ENCODE results near the gene TSPAN18. TPM values are rescaled to one million over a fixed set of nuclear protein-coding genes. Genes with fewer than 3 reads are reported as not detected.

The TSPAN18 gene, protein sequence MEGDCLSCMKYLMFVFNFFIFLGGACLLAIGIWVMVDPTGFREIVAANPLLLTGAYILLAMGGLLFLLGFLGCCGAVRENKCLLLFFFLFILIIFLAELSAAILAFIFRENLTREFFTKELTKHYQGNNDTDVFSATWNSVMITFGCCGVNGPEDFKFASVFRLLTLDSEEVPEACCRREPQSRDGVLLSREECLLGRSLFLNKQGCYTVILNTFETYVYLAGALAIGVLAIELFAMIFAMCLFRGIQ
- total RNA-seq, result 44.9 and 45.8 TPM in 2 replicates

DNA sequence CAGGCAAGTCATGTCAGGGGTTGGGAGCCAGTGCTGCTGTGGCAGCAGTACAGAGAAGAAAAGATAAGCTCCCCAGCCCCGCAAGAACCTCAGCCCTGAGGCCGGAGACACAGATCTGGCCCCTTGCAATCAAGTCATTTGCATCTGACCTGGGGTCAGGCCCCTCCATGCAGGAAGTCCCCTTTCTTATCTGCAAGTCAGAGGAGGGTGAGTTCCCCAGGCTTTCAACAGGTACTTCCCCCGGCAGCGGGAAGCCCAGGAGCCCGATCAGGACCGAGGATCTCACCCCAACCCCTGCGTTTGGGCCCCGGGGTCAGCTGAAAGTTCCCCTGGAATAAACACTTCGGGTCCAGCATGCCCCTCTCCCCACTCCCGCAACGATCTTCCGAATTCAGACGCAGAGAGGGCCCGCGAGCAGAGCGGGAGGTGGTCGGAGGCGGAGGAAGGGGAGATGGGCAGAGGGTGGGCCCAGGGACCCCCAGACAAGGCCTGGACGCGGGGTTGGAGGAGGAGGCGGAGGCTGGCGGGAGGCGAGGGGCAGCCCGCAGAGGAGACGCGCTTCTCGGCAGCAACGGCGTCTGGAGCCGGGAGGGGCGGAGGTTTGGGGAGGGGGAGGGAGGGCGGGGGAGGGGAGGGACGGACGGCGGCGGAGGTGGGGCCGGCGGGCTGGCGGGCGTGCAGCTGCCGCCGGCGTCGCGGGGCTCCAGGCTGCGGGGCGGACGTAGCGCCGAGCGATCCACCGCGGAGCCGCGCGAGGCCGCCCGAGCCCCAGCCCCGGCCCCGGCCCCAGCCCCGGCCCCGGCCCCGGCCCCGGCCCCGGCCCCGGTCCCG lies at the start of gene TSPAN18:
Gene TSPAN18 (plus strand): TSS at position 680 of the 831 bp plus-strand sequence. CDS start 179,455 bp downstream, outside the sequence.
- intact Hi-C loops (cut with micrococcal nuclease), result loop anchor here (1.0 to 2.0 kb wide), 3 partner anchors 68 to 376 kb away; no protein-coding TSS in a partner anchor

DNA sequence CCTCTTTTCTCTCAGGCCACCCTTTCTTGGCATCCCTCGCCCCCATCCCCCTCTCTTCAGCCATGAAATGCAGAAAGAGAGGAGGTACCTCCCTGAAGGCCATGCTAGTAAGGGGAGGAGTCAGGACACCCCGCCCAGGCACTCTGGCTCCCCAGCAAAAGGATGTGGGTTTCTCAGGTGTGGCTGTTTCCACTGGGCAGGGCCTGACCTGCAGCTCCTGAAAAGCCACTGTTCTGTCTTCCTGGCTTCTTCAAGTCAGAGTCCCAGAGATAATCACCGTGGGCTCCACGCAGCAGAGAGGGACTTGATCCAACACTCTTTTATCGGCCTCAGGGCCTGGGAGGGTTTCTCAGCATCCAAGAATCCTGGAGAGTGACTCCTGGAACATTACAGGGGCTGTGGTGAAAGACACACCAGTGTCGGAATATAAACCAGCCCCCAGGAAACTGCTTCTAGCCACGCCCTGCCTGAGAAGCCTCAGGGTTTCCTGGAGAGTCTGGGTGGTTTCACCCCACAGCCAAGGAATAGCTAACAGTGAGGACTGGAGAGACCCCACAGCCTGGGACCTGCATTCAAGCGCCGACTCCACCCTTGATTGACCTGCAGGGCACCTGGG lies 45.7 kb upstream of the TSPAN18 start:
- intact Hi-C loops (cut with micrococcal nuclease), result loop anchor here (1.0 to 2.0 kb wide), 4 partner anchors 48 to 467 kb away; partner anchors contain the start of gene CD82

DNA sequence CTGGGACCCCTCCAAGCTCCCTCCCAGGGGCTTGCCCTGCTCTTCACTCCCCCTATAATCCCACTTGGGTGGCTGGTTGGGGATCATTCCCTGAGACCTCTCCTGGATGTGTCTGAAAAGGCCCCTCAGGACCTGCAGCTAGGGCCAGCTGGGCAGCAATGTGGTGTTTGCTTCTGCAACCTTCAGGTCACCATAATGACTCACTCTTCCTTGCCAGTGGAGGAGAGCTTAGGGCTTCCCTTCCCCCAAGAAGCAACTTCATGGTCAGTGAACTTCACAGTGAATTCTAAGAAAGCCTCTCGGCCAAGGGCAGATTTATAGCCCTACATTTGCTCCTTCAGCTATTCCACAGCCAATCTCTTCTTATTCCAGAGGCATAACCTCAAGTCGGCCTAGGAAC lies 45.1 kb upstream of the TSPAN18 start:
- intact Hi-C loops (cut with micrococcal nuclease), result loop anchor here (1.0 to 2.0 kb wide), 4 partner anchors 47 to 467 kb away; partner anchors contain the start of gene CD82

DNA sequence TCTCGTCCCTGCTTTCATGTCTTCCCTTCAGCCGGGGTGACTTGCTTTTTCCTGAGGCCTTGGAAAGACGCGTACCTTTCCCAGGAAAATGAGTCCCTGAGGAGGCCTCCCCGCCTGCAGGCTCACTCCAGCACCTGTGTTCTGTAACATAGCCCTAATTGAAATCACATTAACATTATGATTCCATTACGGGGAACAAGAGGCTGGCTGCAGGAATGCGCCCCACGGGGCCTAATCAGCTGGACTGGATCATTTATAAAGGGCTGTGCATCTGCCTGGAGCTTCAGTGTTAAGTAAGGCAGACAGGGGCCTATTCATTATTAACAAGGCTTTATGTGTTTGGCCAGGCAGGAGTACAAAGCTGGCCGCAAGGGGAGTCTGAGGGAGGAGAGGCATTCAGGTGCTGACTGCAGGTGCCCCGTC lies 41.9 kb upstream of the TSPAN18 start:
- intact Hi-C loops (cut with micrococcal nuclease), result no loop called here

DNA sequence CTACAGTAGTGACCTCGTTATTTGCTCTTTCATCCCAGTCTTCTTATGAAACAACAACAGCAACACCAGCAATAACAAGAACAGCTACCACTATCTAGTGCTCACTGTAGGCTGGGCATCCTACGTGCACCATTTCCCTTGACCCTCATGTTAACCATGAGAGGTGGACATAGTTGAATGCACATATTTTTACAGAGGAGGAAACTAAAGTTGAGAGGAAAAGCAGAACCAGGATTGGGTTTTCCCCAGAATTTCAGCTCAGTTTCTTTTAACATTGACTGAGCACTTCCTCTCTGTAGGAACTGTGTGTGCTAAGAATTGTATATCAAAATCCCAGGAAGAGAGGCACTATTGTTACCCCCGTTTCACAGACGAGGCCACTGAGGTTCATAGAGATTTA lies 39.4 kb upstream of the TSPAN18 start:
- intact Hi-C loops (cut with micrococcal nuclease), result no loop called here

DNA sequence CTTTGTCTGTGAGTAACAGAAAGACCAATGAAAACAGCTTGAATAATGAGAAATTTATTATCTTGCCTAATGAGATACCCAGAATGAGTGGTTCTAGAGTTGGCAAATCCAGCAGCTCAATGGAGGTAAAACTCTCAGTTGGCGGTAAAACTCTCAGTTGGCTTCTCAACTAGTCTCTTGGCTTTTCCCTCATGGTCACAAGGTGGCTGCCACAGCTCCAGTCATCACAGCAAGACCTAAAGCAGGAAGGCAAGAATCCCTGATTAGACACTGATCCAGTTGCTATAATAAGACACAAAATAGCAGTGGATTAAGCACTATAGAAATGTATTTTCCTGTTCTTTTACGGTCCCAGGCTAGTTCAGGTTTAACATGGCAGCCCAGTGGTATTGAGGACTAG lies 37.5 kb upstream of the TSPAN18 start:
- intact Hi-C loops (cut with micrococcal nuclease), result no loop called here

DNA sequence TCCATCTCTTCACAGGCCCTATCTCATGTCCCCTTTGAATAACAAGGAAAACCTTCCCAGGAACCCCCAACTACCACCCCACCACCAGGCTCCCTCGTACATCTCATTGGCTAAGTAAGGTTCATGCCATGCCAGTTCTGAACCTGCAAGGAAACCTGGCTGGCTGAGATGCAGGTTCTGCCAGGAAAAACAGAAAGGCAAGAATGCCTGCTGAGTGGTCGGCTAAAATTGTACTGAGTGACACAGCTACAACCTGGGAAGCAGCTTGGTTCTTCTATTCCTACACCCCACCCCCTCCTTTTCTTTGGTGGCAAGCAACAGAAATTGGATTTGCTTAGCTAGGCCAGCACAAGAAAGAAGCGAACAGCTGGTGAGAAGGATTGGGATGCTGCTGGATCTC lies 36.1 kb upstream of the TSPAN18 start:
- intact Hi-C loops (cut with micrococcal nuclease), result no loop called here

DNA sequence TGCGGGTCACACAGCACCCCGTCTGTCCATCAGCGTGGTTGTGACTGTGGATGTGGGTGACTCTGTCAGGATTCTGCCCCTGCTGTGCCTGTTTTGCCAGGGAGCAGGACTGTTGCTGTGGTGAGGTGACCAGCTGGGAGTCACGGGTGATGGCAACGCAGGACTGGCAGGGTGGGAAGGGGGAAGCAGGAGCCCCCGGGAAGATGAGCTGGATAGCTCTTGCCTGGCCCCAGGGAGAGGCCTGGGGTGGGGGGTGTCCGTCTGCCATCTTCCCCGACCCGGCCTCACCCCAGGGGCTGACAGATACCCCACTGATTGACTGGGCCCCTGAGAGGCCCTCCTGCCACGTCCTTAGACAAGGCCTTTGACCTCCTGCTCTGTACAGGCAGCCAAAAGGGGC lies 34.3 kb upstream of the TSPAN18 start:
- intact Hi-C loops (cut with micrococcal nuclease), result no loop called here

DNA sequence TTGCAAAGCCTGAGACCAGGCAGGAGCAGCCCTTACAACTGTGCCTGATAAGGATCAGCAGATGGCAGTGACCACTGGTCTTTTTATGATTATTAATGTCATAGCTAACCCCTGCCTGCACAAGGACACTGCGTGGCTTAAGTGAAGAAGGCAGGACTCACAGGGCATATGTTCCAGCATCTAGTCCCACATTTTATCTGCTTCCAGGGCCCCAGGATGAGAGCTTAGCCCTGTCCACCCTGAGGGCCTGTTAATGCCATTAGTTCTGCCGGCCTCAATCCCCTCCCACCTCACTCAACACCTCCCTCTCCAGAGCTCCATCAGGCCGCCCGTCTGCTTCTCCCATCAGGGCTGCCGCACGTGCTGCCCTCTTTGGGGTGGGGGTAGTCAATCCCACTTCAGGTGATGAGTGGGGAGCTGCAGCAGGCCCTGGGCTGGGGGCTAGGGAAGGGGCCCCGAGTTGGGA lies 33.1 kb upstream of the TSPAN18 start:
- intact Hi-C loops (cut with micrococcal nuclease), result no loop called here

DNA sequence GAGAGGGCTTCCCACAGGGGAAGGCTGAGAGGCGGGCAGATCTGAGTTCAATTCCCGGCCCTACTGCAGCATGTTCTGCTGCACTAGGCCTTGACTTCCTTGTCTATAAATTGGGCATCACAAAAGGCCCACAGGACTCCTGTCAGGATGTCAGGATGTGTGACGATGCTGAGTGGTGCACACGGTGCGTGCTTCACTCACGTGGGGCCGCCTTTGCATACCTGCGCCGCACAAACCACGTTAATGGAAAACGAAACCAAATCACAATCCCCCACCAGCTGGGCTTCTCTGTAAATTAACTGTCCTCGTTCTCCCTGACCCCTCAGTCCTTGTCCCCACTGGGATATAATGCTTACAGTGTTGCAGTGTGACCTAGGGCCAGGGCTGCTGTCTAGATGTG lies 32.3 kb upstream of the TSPAN18 start:
- intact Hi-C loops (cut with micrococcal nuclease), result no loop called here

DNA sequence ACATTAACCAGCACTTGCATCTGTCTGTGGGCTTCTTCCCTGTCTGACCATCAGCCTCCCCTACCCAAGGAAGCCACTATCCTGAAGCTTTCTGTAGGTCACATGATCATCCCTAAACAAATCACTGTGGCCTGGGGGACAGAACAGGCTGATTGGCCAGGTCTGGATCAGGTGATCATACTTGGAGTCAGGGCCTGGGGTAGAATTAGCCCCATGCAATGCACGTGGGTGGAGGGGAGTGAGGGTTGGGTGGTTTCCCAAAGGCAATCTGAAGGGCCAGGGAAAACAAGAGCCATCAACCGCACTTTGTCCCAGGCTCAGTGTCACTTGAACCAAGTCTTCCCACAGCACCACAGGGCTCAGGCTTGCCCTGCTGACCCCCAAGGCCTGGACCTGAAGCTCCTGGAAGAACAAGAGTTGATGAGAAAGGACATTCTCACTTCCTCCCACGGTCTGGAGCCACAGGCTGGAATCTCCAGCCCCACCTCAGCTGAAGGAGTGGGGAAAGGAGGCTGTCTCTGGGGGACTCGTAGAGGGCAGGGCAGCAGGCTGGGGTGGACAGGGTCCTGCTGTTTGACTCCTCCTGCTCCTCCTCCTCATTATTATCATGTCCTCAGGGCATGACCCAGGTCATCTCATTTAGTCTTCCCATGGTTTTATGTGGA lies 31.5 kb upstream of the TSPAN18 start:
- intact Hi-C loops (cut with micrococcal nuclease), result no loop called here

DNA sequence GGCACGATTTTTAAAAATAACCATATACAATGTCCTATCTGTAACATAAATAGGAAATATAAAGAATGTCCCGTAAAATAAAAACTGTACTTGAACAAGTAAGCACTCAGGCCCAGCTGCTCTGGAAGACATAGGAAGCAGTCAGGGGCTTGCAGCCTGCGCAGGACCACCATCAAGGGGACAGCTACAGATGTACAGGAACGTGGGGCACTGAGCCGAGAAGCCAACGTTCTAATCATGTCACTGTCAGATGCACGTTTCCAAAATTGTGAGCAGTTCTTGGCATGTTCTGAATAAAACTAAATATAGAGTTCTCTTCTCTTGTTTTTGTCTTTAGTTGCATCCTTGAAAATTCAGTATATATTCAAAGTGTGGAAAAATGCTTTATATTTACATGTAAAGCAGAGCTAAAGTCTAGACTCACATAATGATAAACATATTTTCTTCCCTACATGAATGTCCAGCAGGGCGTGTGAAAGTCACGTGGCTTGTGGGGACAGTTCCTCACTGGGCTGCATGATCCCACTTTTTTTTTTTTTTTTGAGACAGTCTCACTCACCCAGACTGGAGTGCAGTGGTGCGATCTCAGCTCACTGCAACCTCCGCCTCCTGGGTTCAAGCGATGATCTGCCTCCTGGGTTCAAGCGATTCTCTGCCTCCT lies 28.4 kb upstream of the TSPAN18 start:
- intact Hi-C loops (cut with micrococcal nuclease), result no loop called here

DNA sequence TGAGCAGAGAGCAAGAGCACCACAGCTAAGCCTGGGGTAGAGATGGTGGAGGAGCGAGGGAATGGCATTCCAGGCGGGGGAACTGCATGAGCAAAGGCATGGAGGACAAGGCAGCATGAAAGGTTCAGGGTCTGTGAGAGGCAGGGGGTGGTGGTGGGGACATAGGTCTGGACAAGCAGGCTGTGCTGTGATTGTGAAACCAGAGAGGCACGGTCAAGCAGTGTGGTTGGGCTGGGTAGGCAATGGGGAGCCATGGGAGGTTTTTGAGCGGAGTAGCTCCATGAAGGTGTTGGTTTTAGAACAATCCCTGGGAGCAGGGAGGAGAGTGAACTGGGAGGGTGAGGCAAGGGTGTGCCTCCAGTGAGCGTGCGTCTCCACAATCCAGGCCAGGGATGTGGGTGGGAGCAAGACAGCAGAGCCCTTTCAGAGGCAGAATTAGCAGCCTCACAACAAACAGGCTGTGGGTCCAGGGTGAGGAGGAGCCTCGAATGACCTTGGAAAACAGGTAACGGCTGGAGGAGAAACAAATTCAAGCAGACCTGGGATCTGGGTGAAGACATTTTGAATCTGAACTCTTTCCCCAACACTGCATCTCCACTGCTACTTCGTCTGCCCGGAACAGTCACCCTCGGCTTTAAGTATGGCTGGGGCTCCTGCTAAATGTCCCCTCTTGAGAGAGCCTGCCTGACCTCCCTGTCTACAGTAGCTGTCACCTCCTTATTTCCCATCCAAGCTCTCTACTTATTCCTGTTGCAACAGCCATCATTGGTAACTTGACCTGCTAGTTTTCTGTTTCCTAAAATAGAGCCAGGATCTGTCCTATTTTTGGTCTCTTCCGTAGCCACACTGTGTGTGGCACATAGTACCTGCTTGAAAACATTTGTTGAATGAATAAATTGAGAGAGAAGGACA lies 27.0 kb upstream of the TSPAN18 start:
- intact Hi-C loops (cut with micrococcal nuclease), result no loop called here

DNA sequence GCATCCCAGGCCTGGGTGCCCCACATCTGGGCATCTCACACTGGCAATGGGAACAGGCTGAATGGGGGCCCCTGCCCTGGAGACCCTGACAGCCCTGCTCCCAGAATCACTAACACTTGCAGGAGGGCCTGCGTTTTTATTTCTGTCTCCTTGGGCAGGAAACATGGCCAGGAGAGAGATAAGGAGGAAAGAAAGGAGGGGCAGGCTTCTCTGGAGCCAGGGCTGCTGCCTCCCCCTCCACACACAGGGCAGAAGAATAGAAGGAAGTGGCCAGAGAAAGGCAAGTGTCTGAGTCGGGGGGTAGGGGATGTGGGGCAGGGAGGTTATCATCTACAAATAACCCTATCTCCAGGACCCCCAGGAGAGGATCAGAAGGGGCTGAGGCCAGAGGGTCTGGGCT lies 25.5 kb upstream of the TSPAN18 start:
- intact Hi-C loops (cut with micrococcal nuclease), result no loop called here

DNA sequence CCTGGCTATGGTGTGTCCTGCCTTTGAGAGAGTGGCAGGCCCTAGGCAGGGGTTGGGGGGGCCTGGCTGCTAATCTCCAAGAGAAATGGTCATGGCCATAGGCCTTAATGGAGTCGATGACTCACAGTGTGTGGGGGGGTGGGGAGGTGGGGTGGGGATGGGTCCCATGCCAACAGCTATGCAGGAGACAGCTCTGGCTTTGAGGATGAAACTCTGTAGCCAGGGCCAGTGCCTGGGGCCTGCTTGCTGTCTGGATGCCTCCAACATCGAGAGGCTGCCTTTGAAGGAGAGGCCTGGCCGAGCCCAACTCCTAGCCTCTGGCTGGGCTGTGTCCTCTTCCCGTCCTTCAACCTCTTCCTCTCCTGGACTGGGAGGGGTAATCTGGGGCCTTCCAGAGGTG lies 23.9 kb upstream of the TSPAN18 start:
- intact Hi-C loops (cut with micrococcal nuclease), result no loop called here

DNA sequence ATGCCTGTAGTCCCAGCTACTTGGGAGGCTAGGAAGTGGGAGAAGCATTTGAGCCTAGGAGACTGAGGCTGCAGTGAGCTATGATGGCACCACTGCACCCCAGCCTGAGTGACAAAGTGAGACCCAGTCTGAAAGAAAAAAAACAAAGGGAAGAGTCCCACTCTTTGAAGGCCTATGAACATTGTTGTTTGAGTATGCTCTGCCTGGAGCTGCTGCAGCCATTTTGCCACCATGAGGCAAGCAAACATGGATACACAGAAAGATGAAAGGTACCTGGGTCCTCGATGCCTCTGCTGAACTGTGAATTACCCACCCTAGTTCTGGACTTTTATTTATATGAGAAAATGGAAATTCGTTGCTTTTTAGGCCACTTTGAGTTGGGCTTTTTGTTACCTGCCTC lies 19.7 kb upstream of the TSPAN18 start:
- intact Hi-C loops (cut with micrococcal nuclease), result no loop called here

DNA sequence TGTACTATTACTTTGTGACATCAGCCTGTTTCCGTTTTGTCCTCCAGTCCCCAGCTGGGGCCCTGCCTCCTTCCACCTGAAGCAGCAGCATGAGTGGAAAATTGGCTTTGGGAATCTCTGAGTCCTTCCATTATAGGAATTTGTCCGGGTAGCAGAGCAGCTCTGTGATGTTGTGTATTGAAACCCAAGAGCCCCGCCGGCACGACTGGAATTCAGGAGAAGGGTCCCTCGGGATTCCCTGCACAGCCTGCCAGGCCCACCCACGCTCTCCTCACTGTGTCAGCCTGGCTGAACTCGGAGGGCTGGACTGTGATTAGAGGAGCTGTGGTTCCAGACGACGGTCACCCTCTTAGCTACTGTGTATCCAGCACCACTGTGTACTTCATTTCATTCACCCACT lies 18.8 kb upstream of the TSPAN18 start:
- intact Hi-C loops (cut with micrococcal nuclease), result no loop called here

DNA sequence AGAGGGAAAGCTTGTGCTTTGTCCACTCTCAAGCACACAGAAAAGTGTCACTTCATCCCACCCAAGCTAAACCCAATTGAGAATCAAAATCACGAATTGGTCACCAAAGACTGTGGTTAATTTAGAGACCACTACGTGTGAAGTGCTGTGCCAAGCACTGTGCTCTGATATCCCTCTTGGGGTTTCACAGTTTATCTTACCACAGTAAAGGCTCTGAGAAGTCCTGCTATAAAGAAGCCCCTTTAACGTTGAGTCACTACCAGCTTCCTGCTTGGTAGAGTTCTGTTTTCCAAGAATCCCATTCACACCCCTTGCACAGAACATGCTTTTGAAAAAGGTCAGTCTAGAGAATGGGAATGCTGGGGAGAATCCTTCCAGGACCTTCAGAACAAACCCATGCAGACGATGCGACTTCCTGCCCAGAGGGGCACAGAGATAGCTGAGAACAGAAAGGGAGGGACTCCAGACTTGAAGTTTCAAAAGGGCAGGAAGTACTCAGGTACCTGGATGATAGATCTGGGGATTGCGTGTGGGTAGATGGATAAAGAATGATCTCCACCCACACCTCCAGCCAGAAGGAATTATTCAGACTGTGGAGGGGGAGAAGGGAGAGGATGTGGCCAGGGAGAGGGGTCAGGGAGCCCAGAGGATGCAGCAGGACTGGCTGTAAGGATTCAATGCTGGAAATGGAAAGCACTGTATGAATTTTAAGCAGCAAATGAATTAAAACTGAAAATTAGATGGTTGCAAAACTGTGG lies 18.1 kb upstream of the TSPAN18 start:
- intact Hi-C loops (cut with micrococcal nuclease), result no loop called here

DNA sequence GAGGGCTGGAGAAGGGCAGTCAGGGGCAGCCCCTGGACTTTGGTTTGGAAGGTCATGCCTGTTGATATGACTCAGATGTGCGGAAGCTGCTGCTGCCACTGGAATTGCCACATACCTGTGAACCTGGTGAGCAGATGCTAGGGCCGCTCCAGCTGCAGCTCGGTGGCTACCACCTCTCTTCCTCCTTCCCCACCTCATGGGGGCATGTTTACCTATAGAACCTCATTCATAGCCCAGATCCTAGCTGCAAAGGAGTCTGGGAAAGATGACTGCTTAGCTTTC lies 17.5 kb upstream of the TSPAN18 start:
- intact Hi-C loops (cut with micrococcal nuclease), result no loop called here

Measured in T-helper 1 cell treated with Interleukin-12 subunit alpha and Interleukin-12 subunit beta and Interleukin-4 antibody, amounts not matched to agents 30 ng/mL and 1 ng/mL, for 36 hours (primary cell).